ENCODE results near the gene CSGALNACT2. TPM values are rescaled to one million over a fixed set of nuclear protein-coding genes. Genes with fewer than 3 reads are reported as not detected.
"Not testable (repeated sequence)": the region's sequence is repeated elsewhere in the genome, so short reads cannot be mapped to it uniquely, and the experiment has no call there.

CSGALNACT2 gene
- total and polyA plus RNA-seq, 7 experiments from 2014 or later = 19.0 to 57.5 (median 50.4) TPM

DNA sequence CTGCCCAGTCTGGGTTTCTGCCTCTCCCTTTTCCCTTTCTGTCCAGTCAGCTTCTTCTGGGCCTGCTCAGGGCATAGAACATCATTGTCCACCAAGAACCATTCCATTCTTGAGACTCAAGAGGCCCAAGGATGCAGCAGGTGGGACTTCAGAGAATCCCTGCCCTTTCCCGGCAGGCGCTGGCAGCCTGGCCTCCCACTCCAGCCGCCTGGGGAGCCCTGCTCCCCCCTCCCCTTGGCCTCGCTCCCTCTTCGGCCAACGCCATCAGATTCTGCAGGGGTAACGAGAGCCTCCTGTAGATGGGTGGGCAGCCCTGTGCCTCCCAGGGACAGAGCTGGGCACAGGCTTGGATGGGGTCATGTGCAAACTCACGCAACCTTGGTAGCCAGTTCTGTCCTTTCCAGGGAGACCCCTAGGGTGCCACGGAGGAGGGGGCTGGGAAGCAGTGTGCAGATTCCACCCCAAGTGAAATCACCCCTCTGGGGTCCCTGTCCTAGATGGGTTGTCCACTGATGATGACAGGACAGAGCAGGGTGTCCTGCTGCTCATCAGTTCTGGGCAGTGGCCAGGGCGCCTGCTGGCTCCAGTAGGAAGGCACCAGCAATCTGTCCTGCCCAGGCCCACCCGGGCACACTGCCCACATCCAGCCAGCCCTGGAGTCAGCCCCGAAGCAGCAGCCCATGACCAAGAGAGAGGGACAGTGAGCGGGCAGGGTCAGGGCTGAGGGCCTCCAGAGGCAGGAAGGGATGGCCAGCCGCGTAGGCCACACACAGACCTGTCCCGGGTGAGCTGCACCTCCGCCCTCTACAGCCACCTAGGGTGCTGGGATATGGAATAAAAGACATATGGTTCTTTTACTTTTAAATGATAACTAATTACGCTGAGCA, 80.9 kb downstream of the CSGALNACT2 start:
- Histone ChIP-seq H3K36me3 (ENCODE audit: control insufficient read depth in 2 of 3, insufficient read depth in 3 of 3, low read length in 3 of 3) (no peaks in the 10 kb centered on the region), H3K4me3 (ENCODE audit: low read length) (no peak overlapping the region), H3K4me1 (ENCODE audit: control insufficient read depth in 2 of 2, insufficient read depth in 2 of 2, low read length in 2 of 2) (peaks cover 0 to 6% of the 10 kb centered on the region in 2 donors), H3K27me3 (ENCODE audit: control insufficient read depth in 2 of 2, insufficient read depth in 2 of 2, low read length in 2 of 2) (no peaks in the 10 kb centered on the region), H3K9me3 (ENCODE audit: control insufficient read depth in 2 of 3, low read length in 3 of 3) (no peaks in the 10 kb centered on the region), H3K27ac (ENCODE audit: low read depth, low read length) (no peak overlapping the region)
- Mint-ChIP-seq H3K4me3 (no peak overlapping the region), H3K4me1 (no peaks in the 10 kb centered on the region), H3K27ac (peak overlapping the region in 1 of 9 donors; percentile 23), H3K27me3 (peaks cover 0 to 14% (median 0%) of the 10 kb centered on the region in 5 donors), H3K9me3 (no peaks in the 10 kb centered on the region), H3K36me3 (no peaks in the 10 kb centered on the region)
- DNase-seq (no peak), ATAC-seq (peak; percentile 10)
- intact Hi-C loops (cut with micrococcal nuclease) = no loop called here
- ChIA-PET CTCF (no interaction called here), POLR2A (no interaction called here)

DNA sequence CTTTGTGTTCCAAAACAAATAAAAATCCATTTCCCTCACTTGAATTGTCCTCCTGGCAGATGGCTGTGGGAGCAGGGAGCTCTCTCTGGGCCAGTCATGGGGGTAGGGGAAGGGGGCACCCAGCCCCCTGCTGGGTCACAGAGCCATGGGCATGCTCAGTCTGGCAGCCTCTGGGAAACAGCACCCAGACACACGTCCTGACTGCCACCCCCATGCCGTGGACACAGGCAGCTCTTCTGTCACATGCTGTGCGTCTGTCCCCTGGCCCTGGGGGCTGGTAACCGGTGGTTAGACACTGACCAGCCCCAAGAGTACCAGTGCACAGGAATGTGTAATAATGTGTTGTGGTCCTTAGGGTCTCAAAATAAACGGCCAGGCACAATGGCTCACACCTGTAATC, 81.6 kb downstream of the CSGALNACT2 start:
- ChIA-PET CTCF (no interaction called here), POLR2A (no interaction called here)
- intact Hi-C loops (cut with micrococcal nuclease) = no loop called here
- Mint-ChIP-seq H3K27ac (no peak overlapping the region), H3K9me3 (no peaks in the 10 kb centered on the region), H3K36me3 (no peaks in the 10 kb centered on the region), H3K27me3 (peaks cover 0 to 18% (median 0%) of the 10 kb centered on the region in 5 donors), H3K4me1 (peaks cover 0 to 1% (median 0%) of the 10 kb centered on the region in 7 donors), H3K4me3 (no peak overlapping the region)
- Histone ChIP-seq H3K27me3 (ENCODE audit: control insufficient read depth in 2 of 2, insufficient read depth in 2 of 2, low read length in 2 of 2) (no peaks in the 10 kb centered on the region), H3K4me3 (ENCODE audit: low read length) (no peak overlapping the region), H3K27ac (ENCODE audit: low read depth, low read length) (no peak overlapping the region), H3K9me3 (ENCODE audit: control insufficient read depth in 2 of 3, low read length in 3 of 3) (no peaks in the 10 kb centered on the region), H3K4me1 (ENCODE audit: control insufficient read depth in 2 of 2, insufficient read depth in 2 of 2, low read length in 2 of 2) (peaks cover 0 to 7% of the 10 kb centered on the region in 2 donors), H3K36me3 (ENCODE audit: control insufficient read depth in 2 of 3, insufficient read depth in 3 of 3, low read length in 3 of 3) (no peaks in the 10 kb centered on the region)
- ATAC-seq = no peak
- DNase-seq = no peak

DNA sequence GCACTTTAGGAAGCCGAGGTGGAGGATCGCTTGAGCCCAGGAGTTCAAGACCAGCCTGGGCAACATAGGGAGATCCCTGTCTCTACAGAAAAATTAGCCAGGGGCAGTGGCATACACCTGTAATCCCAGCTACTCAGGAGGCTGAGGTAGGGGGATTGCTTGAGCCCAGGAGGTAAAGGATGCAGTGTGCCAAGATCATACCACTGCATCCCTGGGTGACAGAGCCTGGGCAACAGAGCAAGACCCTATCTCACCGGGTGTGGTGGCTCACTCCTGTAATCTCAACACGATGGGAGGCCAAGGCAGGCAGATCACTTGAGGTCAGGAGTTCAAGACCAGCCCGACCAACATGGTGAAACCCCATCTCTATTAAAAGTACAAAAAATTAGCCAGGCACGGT, 82.0 kb downstream of the CSGALNACT2 start:
- H3K4me1 ChIP-seq (ENCODE audit: control insufficient read depth in 2 of 2, insufficient read depth in 2 of 2, low read length in 2 of 2) = peaks cover 0 to 11% of the 10 kb centered on the region in 2 donors
- H3K9me3 Mint-ChIP-seq; H3K4me3 Mint-ChIP-seq; H3K4me3 ChIP-seq (ENCODE audit: low read length); POLR2A ChIA-PET; ATAC-seq; DNase-seq; H3K27ac Mint-ChIP-seq; H3K9me3 ChIP-seq (ENCODE audit: control insufficient read depth in 2 of 3, low read length in 3 of 3); CTCF ChIA-PET; H3K27ac ChIP-seq (ENCODE audit: low read depth, low read length); intact Hi-C loops (cut with micrococcal nuclease); H3K36me3 Mint-ChIP-seq; H3K27me3 ChIP-seq (ENCODE audit: control insufficient read depth in 2 of 2, insufficient read depth in 2 of 2, low read length in 2 of 2); H3K4me1 Mint-ChIP-seq; H3K36me3 ChIP-seq (ENCODE audit: control insufficient read depth in 2 of 3, insufficient read depth in 3 of 3, low read length in 3 of 3): not testable (repeated sequence)
- peaks cover 0 to 22% (median 0%) of the 10 kb centered on the region in 5 donors for H3K27me3 Mint-ChIP-seq

DNA sequence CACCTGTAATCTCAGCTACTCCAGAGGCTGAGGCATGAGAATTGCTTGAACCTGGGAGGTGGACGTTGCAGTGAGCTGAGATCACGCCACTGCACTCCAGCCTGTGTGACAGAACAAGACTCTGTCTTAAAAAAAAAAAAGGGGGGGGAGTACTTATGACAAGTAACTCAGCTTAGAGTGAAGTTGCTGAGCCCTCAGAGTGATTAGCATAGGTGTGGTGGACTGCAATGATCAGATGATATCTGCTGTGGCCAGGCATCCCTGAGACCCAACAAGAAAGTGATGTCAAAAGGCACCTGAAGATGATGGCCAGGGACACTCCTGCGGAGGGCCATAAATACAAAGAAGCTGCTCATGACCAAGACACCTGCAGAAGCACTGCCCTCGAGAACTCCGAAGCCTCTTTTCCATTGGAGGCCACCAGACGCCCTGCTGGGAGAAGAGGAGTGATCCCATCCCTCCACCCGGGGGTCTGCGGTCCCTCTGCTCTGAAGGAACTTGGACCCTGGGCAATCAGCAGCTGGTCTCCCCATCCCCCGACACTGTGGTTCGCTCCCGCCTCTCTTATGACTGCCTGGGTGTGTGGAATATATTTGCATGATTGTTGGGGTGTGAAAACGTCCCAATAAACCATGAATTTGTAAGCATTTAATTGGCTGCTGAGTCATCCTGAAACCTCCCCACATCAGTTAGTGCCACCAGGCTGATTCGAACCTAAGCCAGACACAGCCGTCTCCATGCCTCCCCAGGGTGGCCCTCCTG, 82.6 kb downstream of the CSGALNACT2 start:
- no peaks in the 10 kb centered on the region for H3K9me3 ChIP-seq (ENCODE audit: control insufficient read depth in 2 of 3, low read length in 3 of 3)
- no peak overlapping the region for H3K4me3 ChIP-seq (ENCODE audit: low read length)
- Mint-ChIP-seq H3K4me3 (no peak overlapping the region), H3K9me3 (no peaks in the 10 kb centered on the region), H3K27me3 (peaks cover 0 to 23% (median 0%) of the 10 kb centered on the region in 5 donors), H3K27ac (peak overlapping the region in 1 of 9 donors; percentile 47), H3K4me1 (peaks cover 0 to 7% (median 0%) of the 10 kb centered on the region in 7 donors), H3K36me3 (no peaks in the 10 kb centered on the region)
- ATAC-seq (no peak), DNase-seq (no peak)
- H3K36me3 ChIP-seq (ENCODE audit: control insufficient read depth in 2 of 3, insufficient read depth in 3 of 3, low read length in 3 of 3) = no peaks in the 10 kb centered on the region
- H3K27me3 ChIP-seq (ENCODE audit: control insufficient read depth in 2 of 2, insufficient read depth in 2 of 2, low read length in 2 of 2) = no peaks in the 10 kb centered on the region
- no peak overlapping the region for H3K27ac ChIP-seq (ENCODE audit: low read depth, low read length)
- peaks cover 0 to 17% of the 10 kb centered on the region in 2 donors for H3K4me1 ChIP-seq (ENCODE audit: control insufficient read depth in 2 of 2, insufficient read depth in 2 of 2, low read length in 2 of 2)
- intact Hi-C loops (cut with micrococcal nuclease) = loop anchor here in 1 of 2 donors (1.0 kb wide), 1 partner anchor 127 kb away; no protein-coding TSS in a partner anchor
- POLR2A ChIA-PET = no interaction called here
- CTCF ChIA-PET = no interaction called here

DNA sequence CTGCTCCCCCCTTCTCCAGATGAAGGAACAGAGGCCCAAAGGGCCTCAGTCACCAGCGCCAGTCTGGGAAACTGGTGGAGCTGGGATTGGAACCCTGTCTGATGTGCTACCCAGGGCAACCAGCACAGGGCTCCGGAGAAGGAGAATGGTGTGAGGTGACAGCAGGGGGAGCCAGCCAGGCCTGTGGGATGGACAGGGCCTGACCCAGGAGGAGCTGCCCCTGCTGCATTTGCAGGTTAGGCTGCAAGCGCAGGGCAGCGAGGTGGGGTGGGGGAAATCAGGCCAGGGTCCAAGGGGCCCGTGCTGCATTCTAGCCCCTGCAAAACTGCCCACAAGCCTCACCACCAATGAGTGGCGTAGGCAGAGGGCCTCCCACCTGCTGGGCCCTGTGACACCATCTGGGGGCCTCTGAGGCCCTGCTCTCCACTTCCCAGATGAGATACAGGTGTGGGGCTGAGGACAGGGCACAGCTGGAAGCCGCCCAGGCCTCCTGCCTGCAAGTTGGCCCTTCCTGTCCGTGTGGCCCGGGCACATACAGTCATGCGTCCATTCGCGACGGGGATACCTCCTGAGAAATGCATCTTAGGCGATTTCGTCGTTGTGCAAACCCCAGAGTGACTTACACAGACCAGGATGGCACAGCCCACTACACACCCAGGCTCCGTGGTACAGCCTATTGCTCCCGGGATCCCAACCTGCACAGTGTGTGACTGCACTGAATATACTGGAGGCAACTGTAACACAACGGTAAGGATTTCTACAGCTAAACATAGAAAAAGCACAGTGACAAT, 83.4 kb downstream of the CSGALNACT2 start:
- Mint-ChIP-seq H3K9me3 (no peaks in the 10 kb centered on the region), H3K27ac (no peak overlapping the region), H3K4me1 (peaks cover 0 to 9% (median 1%) of the 10 kb centered on the region in 7 donors), H3K4me3 (no peak overlapping the region), H3K27me3 (peaks cover 0 to 26% (median 3%) of the 10 kb centered on the region in 5 donors), H3K36me3 (no peaks in the 10 kb centered on the region)
- Histone ChIP-seq H3K4me3 (ENCODE audit: low read length) (no peak overlapping the region), H3K27me3 (ENCODE audit: control insufficient read depth in 2 of 2, insufficient read depth in 2 of 2, low read length in 2 of 2) (no peaks in the 10 kb centered on the region), H3K27ac (ENCODE audit: low read depth, low read length) (no peak overlapping the region), H3K9me3 (ENCODE audit: control insufficient read depth in 2 of 3, low read length in 3 of 3) (no peaks in the 10 kb centered on the region), H3K4me1 (ENCODE audit: control insufficient read depth in 2 of 2, insufficient read depth in 2 of 2, low read length in 2 of 2) (peaks cover 0 to 20% of the 10 kb centered on the region in 2 donors), H3K36me3 (ENCODE audit: control insufficient read depth in 2 of 3, insufficient read depth in 3 of 3, low read length in 3 of 3) (no peaks in the 10 kb centered on the region)
- ChIA-PET CTCF (interaction anchor here (0.7 kb wide), 1 partner anchor 70 kb away, joined by 3 read pairs; no protein-coding TSS in a partner anchor), POLR2A (no interaction called here)
- ATAC-seq = no peak
- intact Hi-C loops (cut with micrococcal nuclease) = loop anchor here in 1 of 2 donors (1.0 kb wide), 1 partner anchor 127 kb away; no protein-coding TSS in a partner anchor
- no peak for DNase-seq

DNA sequence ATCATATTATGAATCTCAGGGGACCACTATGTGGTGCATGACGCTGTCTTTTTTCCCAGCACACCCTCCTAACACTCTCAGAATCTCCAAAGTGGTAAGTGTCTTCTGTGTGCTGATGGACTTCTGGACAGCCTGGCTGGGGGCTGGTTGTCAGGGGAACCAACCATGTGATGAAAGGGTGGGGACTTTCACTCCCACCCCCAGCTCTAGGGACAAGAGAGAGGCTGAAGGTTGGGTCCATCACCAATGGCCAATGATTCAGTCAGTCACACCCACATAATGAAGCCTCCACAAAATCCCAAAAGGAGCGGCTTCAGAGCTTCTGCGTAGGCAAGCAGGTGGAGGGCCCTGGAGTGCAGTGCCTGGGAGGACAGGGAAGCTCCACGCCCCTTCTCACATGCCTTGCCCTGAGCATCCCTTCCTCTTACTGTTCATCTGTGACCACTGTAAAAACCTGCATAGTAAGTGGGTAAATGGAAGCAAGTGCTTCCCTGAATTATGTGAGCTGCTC, 84.0 kb downstream of the CSGALNACT2 start:
- ChIA-PET POLR2A (no interaction called here), CTCF (interaction anchor here (0.7 kb wide), 1 partner anchor 69 kb away, joined by 3 read pairs; no protein-coding TSS in a partner anchor)
- ATAC-seq (no peak), DNase-seq (peak in 1 of 9 donors; percentile 7)
- Mint-ChIP-seq H3K27ac (no peak overlapping the region), H3K27me3 (peaks cover 0 to 30% (median 8%) of the 10 kb centered on the region in 5 donors), H3K9me3 (no peaks in the 10 kb centered on the region), H3K36me3 (no peaks in the 10 kb centered on the region), H3K4me3 (no peak overlapping the region), H3K4me1 (peaks cover 0 to 14% (median 3%) of the 10 kb centered on the region in 7 donors)
- no peaks in the 10 kb centered on the region for H3K27me3 ChIP-seq (ENCODE audit: control insufficient read depth in 2 of 2, insufficient read depth in 2 of 2, low read length in 2 of 2)
- no peak overlapping the region for H3K4me3 ChIP-seq (ENCODE audit: low read length)
- intact Hi-C loops (cut with micrococcal nuclease) = no loop called here
- no peaks in the 10 kb centered on the region for H3K36me3 ChIP-seq (ENCODE audit: control insufficient read depth in 2 of 3, insufficient read depth in 3 of 3, low read length in 3 of 3)
- H3K27ac ChIP-seq (ENCODE audit: low read depth, low read length) = no peak overlapping the region
- H3K4me1 ChIP-seq (ENCODE audit: control insufficient read depth in 2 of 2, insufficient read depth in 2 of 2, low read length in 2 of 2) = peaks cover 0 to 27% of the 10 kb centered on the region in 2 donors
- H3K9me3 ChIP-seq (ENCODE audit: control insufficient read depth in 2 of 3, low read length in 3 of 3) = no peaks in the 10 kb centered on the region
